Pulmonary artery endothelial cell (primary cell): ENCODE measurements around the gene RAI1. TPM values are rescaled to one million over a fixed set of nuclear protein-coding genes. Genes with fewer than 3 reads are reported as not detected.
"Not testable (repeated sequence)": the region's sequence is repeated elsewhere in the genome, so short reads cannot be mapped to it uniquely, and the experiment has no call there.

ENCODE experiments used
- DNase-seq: peaks from one replicate; pipeline ENCODE4 v3.0.0-alpha.2; 2011; ENCODE audit warnings: low read depth, low spot score
- total RNA-seq: library from RNA; depleted of rRNA; stranded (reverse); fragments of >200 nt; gene quantifications from 2 replicates; pipeline ENCODE4 v1.2.3, GENCODE V29; 2014

The RAI1 gene
- total RNA-seq, 1 donor from 2014 or later = 9.5 TPM

- no peak for DNase-seq
These were observed 116.0 kb downstream of the RAI1 start for GRCh38 chr17:17797119-17797809.

DNA sequence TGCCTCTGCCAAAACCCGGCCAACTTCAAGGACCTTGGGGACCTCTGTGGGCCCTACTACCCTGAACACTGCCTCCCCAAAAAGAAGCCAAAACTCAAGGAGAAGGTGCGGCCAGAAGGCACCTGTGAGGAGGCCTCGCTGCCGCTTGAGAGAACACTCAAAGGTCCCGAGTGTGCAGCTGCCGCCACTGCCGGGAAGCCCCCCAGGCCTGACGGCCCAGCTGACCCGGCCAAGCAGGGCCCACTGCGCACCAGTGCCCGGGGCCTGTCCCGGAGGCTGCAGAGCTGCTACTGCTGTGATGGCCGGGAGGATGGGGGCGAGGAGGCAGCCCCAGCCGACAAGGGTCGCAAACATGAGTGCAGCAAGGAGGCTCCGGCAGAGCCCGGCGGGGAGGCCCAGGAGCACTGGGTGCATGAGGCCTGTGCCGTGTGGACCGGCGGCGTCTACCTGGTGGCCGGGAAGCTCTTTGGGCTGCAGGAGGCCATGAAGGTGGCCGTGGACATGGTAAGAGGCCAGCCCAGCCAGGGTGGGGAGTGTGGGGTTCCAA lies 116.8 kb downstream of the RAI1 start:
- DNase-seq = no peak

- no peak for DNase-seq
These were observed 117.5 kb downstream of the RAI1 start for GRCh38 chr17:17798573-17799255.

DNA sequence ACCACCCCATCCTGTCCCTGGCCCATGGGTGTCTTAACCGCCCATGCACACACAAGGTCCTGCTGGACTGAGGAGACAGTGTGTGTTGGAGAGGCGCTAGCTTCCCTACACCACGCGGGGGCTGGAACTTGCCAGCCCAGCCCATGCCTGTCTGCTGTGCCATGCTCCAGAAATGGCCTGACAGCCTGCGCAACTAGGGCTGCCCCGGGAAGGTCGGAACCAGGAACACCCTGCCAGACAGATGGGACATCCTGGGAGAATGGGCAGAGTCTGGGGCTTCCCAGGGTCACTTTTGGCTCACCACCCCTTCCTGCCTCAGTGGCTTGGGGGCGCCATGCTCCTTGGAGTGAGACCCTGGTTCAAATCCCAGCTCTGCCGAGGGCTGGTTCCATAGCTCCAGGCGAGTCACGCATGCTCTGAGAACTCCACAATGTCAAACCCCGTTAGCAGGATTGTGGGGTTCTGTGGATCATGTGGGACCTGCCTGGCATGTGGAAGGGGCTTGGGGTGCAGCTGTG lies 119.3 kb downstream of the RAI1 start:
- DNase-seq = no peak

GRCh38 chr17:17801800-17802481 lies 120.7 kb downstream of the RAI1 start:
- no peak for DNase-seq

GRCh38 chr17:17804007-17804406 lies 122.7 kb downstream of the RAI1 start:
- DNase-seq = no peak

DNA sequence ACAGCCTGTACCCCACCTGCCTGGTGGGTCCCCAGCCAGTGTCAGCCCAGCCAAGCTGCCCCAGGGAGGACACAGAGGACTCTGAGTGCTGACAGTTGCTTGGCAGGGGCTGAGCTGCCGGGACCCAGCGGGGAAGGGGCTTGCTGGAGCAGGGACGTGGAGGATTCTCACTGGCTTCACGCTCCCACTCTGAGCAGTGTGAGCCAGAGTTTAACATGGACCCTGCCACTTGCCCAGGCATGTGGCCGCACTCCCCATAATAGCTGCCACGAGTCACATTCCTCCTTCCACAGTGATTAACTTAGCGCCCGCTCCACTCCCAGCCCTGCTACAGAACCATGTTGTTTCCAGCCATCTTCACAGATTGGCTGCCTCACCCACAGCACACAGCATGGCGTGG lies 124.3 kb downstream of the RAI1 start:
- DNase-seq = no peak

- no peak for DNase-seq
These were observed 124.8 kb downstream of the RAI1 start for GRCh38 chr17:17806035-17806434.

- DNase-seq = no peak
These were observed 125.5 kb downstream of the RAI1 start for GRCh38 chr17:17806611-17807274.

GRCh38 chr17:17807440-17807839 lies 126.2 kb downstream of the RAI1 start:
- no peak for DNase-seq

- DNase-seq = not testable (repeated sequence)
These were observed 126.9 kb downstream of the RAI1 start for GRCh38 chr17:17808200-17808599.

- no peak for DNase-seq
These were observed 127.6 kb downstream of the RAI1 start for GRCh38 chr17:17808706-17809432.

DNA sequence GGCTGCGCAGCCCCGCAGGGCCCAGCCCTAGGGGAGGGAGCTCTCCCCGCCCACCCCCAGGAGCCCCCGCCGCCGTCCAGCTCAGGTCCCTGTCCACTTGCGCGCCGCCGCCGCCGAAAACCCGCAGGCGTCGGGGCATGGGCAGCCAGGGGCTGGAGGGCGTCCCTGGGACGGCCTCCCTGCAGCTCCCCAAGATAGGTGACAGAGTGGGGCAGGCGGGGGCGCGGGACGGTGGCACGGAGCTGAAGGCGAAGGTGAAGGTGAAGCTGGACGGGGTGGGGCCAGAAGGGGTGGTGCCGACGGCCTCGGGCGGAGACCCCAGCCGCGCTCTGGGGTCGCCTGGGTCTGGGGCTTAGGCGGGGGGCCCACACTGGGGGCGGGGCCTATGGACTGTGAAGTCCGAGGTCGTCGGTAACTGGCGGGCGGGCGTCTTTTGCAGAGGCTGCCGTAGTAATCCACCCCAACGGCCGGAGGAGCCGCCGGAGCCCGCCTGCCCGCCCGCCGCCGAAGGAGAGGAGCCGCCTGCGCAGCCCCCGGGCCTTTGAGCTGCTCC lies 128.3 kb downstream of the RAI1 start:
- DNase-seq = no peak

DNA sequence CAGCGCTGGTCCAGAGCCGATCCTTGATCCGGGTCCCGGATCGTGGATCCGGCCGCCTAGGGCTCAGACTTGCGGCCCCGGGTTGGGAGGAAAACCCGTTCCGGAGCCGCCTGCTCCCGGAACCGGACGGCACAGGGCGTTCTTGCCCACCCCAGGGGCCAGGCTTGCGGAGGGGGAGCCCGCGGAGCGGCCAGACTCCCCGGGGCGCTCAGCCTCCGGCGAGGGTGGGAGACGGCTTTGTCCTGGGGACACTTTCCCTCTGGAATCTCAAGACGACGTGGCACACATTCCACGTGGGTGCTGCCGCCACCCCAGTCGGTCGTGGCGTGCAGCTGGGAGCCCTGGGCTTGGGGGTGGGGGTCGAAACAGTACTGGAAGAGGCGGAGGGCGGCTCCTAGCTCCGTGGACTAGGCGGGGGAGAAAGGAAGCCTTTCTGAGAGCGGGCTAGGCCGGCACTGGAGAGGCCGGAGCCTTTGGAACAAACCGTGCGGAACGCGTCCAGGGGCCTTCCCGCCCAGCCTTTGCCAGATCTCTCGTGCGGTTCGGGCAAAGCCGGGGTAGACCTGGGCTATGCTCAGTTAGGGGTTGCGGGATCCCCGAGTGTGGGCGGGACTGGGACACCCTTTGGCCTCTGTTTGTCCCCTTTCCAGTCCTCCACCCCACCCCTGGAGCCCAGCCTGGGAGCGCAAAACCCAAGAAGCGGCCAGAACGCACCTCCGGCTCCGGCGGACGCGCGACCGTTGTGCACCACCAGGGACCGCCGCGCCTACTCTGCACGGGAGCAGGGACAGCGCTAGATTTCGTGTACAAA lies 129.0 kb downstream of the RAI1 start:
- DNase-seq = no peak

- DNase-seq = no peak
These were observed 129.6 kb downstream of the RAI1 start for GRCh38 chr17:17810895-17811248.

- no peak for DNase-seq
These were observed 130.3 kb downstream of the RAI1 start for GRCh38 chr17:17811381-17812210.

DNA sequence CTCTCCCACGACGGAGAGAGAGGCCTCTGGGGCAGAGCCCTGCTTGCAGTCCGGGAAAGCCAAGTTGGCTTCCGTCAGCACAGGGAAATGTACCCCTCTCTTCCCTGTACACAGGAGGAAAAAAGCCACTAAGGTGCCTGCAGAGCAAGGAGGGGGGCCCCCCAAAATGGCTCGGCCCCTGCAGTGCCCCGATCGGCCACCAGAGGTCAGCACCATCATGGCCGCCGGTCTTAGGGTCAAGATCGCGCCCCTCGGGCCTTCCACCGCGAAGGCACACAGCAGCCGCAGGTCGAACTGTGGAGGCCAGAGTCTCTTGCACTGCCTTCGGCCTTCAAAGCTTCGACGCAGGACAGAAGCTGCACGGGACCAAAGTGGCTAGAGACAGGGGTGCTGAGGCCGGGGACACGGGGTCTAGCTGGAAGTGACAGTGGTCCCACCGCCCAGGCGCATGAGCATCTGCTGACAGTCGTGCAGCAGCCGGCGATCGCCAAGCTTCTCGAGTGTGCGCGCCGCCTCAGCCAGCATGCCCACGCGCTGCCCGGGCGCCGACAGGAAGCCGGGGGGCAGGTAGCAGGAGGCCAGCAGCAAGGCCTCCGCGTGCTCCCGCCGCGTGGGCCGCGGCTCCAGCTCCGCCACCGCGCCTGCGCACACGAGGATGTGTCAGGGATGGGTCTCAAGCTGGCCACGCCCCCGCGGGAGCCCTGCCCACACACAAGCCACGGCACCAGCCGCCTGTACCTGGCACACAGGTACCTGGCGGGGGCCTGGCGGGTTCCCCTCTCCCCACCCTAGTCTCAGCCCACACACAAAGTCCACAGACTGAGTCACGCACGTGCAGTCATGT lies 131.2 kb downstream of the RAI1 start:
- DNase-seq = no peak
